Pancreas (tissue), 10 donors: Measurements from ENCODE around the gene CCNI2. TPM values are rescaled to one million over a fixed set of nuclear protein-coding genes. Genes with fewer than 3 reads are reported as not detected.

Experiments used
- ATAC-seq, 4 donors: fragments of 200-7000 bp; cut with Tn5 transposase; one replicate each; pipeline versions ENCODE4 v1.8.0 to v1.9.1; 2020; ENCODE audit warnings: mild to moderate bottlenecking in 4 of 4, moderate library complexity in 4 of 4
- DNase-seq, 6 donors: peaks; one replicate each; pipeline ENCODE4 v3.0.0-alpha.2; 2020
- FAIRE-seq: peaks from 2 replicates; lab custom pipeline; 2012; peaks lifted over from hg19 to GRCh38; lab: Jason Lieb, UNC
- H3K27ac ChIP-seq, 4 donors: fragments of 200-600 bp; sonication (generic); 1 replicate in 3 of 4; 2 replicates in 1 of 4; pipeline versions ENCODE4 v1.5.0 to v1.8.0; 2020
- H3K27me3 ChIP-seq, 4 donors: fragments of 200-600 bp; one replicate each; pipeline ENCODE4 v1.8.0; 2021
- H3K36me3 ChIP-seq, 3 donors: fragments of 200-600 bp; sonication (generic) in 1 of 3; one replicate each; pipeline versions ENCODE4 v1.5.0 to v1.8.0; 2020 to 2021
- H3K4me1 ChIP-seq, 3 donors: fragments of 200-600 bp; one replicate each; pipeline ENCODE4 v1.8.0; 2021
- H3K4me3 ChIP-seq, 4 donors: fragments of 200-600 bp; sonication (generic) in 2 of 4; one replicate each; pipeline versions ENCODE4 v1.5.0 to v1.8.0; 2020 to 2021
- H3K9me3 ChIP-seq, 4 donors: fragments of 200-600 bp; one replicate each; pipeline ENCODE4 v1.8.0; 2021
- WGBS, 2 donors: extraction: QIAGEN DNeasy Blood & Tissue Kit; methylation state at CpG; one replicate each; pipeline ENCODE4 v1.1.7; 2013; 5-methylcytosine and 5-hydroxymethylcytosine counted together
- intact Hi-C, 3 donors: fragments of 100-400 bp; cut with DNase I; formaldehyde crosslinking; loops; one replicate each; pipeline versions ENCODE4 v1.11.1 to v1.14.2; 2022
- polyA plus RNA-seq, 2 donors: library from polyadenylated mRNA; stranded (reverse); fragments of 200-250 nt; gene quantifications; one replicate each; pipeline ENCODE4 v1.2.3, GENCODE V29; 2013
- total RNA-seq, 6 donors: library from RNA; stranded (reverse); fragmentation: NEBNext Ultra II Directional in 4 of 6; extraction: Animal tissue kit (Norgen Biotek cat#: 25700) in 4 of 6; gene quantifications; one replicate each; pipeline versions ENCODE4 v1.2.1 to v1.2.4, GENCODE V29; 2021 to 2023
- TF ChIP-seq, protein P1 (sequence below), 4 donors: fragments of 200-600 bp; sonication (generic) in 3 of 4; IDR thresholded peaks; one replicate each; pipeline versions ENCODE4 v1.5.0 to v1.8.0; 2021; ENCODE audit warnings: antibody characterized with exemption in 4 of 4
- donor health status: healthy with polysubstance abuse.
- donor health status: DM: no; HTN: no; CAD: no; lungs with moderate emphysema.
- donor health status: DM: no; HTN: no; CAD: no.
- donor health status: control.
- donor health status: control.
- donor health status: Bipolar disorder and iron deficiency.
- donor health status: DM: yes; HTN: yes; CAD: no.
- donor health status: DM: no; HTN: no; CAD: no.
- donor health status: DM: no; HTN: no; CAD: no.
- donor health status: DM: yes; HTN: yes; CAD: no.

The CCNI2 gene
- total and polyA plus RNA-seq, 8 donors: 0.69 to 4.4 (median 1.3) TPM

DNA sequence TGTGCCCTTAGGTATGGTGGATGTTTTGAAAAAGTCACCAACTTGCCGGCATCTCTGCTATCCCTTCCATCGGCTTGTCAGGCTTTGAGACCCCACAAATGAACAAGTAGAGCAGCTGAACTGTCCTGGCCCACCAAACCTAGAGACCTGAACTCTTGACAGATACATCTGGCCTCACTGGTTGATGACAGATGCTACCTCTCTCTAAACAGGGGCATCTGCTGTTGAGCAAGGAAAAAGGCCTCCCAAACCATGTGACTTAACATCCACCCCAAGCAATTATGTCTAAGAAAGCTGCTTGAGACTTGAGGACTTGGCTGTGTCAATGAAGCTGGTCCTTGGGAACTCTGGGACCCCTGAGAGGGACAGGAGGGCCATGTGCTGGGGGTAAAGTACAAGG is 2.3 kb downstream of the CCNI2 start:
- no peak overlapping the region for H3K27ac ChIP-seq
- intact Hi-C loops: no loop called here
- ATAC-seq (no peak), DNase-seq (no peak), FAIRE-seq (no peak)
- no peaks in the 10 kb centered on the region for H3K27me3 ChIP-seq
- H3K9me3 ChIP-seq: no peaks in the 10 kb centered on the region
- 94 to 95% methylated on average over 2 of the region's 2 CpGs for WGBS, 2 donors
- peaks cover 0 to 4% (median 0%) of the 10 kb centered on the region in 3 donors for H3K4me1 ChIP-seq
- H3K4me3 ChIP-seq: no peak overlapping the region
- TF ChIP-seq, protein P1, sequence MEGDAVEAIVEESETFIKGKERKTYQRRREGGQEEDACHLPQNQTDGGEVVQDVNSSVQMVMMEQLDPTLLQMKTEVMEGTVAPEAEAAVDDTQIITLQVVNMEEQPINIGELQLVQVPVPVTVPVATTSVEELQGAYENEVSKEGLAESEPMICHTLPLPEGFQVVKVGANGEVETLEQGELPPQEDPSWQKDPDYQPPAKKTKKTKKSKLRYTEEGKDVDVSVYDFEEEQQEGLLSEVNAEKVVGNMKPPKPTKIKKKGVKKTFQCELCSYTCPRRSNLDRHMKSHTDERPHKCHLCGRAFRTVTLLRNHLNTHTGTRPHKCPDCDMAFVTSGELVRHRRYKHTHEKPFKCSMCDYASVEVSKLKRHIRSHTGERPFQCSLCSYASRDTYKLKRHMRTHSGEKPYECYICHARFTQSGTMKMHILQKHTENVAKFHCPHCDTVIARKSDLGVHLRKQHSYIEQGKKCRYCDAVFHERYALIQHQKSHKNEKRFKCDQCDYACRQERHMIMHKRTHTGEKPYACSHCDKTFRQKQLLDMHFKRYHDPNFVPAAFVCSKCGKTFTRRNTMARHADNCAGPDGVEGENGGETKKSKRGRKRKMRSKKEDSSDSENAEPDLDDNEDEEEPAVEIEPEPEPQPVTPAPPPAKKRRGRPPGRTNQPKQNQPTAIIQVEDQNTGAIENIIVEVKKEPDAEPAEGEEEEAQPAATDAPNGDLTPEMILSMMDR (IDR thresholded peaks at IDR 0.05): no peak
- no peaks in the 10 kb centered on the region for H3K36me3 ChIP-seq

DNA sequence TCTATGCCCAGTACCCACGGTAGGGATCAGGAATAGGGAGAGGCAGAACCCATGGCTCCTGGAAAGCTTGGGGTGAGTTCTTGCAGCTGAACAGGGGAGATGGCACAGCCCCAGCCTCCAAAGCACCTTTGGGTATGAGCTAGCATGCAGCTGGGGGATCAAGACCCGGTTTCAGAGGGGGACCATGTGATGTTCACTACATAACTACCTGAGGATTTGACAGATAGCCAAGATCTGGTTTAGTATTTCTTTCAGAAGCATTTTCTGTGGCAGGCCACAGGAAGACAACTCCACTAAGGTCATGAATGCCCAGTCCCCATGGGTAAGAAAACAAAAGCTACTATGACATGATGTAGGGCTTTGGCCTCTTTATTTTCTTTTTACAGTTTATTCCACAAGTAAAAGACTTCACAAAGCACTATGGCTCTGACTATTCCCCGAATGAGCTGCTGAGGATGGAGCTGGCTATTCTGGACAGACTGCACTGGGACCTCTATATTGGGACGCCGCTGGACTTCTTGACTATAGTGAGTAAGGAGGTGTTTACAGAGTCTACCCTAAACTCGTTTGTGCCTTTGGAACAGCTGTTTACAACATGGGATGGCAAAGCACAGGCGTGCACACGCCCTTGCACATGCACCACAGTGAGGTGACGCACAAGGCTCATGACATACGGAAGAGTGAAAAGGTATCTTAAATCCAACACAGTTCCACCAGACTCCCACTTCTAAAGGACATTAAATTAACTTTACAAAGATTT is 3.4 kb downstream of the CCNI2 start:
- H3K9me3 ChIP-seq: no peaks in the 10 kb centered on the region

DNA sequence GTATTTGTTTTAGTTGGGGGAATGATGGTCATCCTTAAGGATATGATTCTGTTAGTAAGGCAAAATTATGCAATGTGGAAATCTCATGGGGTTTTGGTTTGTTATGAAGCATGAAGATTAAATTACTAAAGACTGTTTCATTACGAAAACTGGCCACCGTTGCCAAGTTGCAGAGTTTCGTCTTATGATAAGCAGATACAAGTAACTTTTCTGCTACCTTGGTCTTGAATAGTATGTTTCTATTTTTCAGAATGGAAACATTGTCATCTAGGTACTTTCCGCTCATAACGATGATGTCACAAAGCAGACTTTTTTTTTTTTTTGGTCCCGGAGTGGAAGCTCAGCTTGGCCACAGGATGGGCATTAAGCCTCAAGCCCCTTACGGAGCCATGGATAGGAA is 4.2 kb downstream of the CCNI2 start:
- no peak for ATAC-seq
- H3K27me3 ChIP-seq: no peaks in the 10 kb centered on the region
- WGBS, 2 donors: 75 to 84% methylated on average over 7 of the region's 7 CpGs
- no peaks in the 10 kb centered on the region for H3K9me3 ChIP-seq
- no peak for DNase-seq
- intact Hi-C loops: loop anchor here in 1 of 3 donors (5.0 kb wide), 1 partner anchor 71 kb away; no protein-coding TSS in a partner anchor
- H3K4me1 ChIP-seq: peaks cover 0 to 4% (median 0%) of the 10 kb centered on the region in 3 donors
- H3K4me3 ChIP-seq: no peak overlapping the region
- H3K36me3 ChIP-seq: no peaks in the 10 kb centered on the region
- H3K27ac ChIP-seq: no peak overlapping the region
- TF ChIP-seq, protein P1 (IDR thresholded peaks at IDR 0.05): no peak
- FAIRE-seq: no peak

More for the DNA sequence above, 3.4 kb downstream of the CCNI2 start:
- Histone ChIP-seq H3K4me1 (peaks cover 0 to 4% (median 0%) of the 10 kb centered on the region in 3 donors), H3K27me3 (no peaks in the 10 kb centered on the region), H3K27ac (peak overlapping the region in 1 of 4 donors; percentile 11), H3K36me3 (no peaks in the 10 kb centered on the region), H3K4me3 (no peak overlapping the region)
- no peak for ATAC-seq
- FAIRE-seq: no peak
- DNase-seq: no peak
- 77 to 85% methylated on average over 10 of the region's 10 CpGs for WGBS, 2 donors
- intact Hi-C loops: loop anchor here in 1 of 3 donors (5.0 kb wide), 1 partner anchor 72 kb away; no protein-coding TSS in a partner anchor
- TF ChIP-seq, protein P1 (IDR thresholded peaks at IDR 0.05): no peak

DNA sequence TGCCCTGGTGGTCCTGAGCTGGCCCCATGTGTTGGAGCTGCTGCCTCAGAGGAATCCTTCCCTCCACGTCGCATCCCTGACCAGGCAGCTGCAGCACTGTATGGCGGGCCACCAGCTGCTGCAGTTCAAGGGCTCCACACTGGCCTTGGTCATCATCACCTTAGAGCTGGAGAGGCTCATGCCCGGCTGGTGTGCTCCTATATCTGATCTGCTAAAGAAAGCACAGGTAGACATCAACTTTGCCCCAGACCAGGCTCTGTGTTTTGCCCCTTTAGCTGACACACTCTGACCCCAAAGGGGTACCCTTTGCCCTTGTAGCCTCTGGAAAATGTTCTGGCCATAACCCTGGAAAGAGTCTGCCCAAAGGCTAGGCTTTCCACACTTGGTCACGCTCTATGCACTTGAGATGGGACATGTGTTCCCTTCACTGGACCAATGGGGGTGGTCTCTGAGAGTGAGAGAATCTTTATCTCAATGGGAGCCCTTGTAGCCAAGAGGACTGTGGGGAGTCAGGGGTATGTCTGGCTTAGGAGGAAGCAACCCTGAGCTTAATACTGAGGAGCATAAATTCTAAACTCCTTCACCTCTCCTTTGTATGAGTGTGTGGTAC is 4.8 kb downstream of the CCNI2 start:
- no peak overlapping the region for H3K27ac ChIP-seq
- FAIRE-seq: no peak
- TF ChIP-seq, protein P1 (IDR thresholded peaks at IDR 0.05): no peak
- H3K4me1 ChIP-seq: no peaks in the 10 kb centered on the region
- H3K4me3 ChIP-seq: no peak overlapping the region
- H3K27me3 ChIP-seq: no peaks in the 10 kb centered on the region
- no peaks in the 10 kb centered on the region for H3K36me3 ChIP-seq
- ATAC-seq: no peak
- DNase-seq: no peak
- H3K9me3 ChIP-seq: no peaks in the 10 kb centered on the region
- 86% methylated on average over 5 of the region's 5 CpGs for WGBS, 2 donors
- intact Hi-C loops: loop anchor here in 1 of 3 donors (5.0 kb wide), 1 partner anchor 70 kb away; no protein-coding TSS in a partner anchor
